GM23338 (cell line): ENCODE measurements around the gene DCLK2.

Source experiments
- CREB1 ChIP-seq: fragments of 250-450 bp; sonication (Bioruptor Pico); IDR thresholded peaks from 2 replicates; pipeline ENCODE4 v1.5.0; 2020; ENCODE audit warnings: low read depth, mild to moderate bottlenecking, moderate library complexity
- EZH2 ChIP-seq: fragments of 200-600 bp; sonication (generic); IDR thresholded peaks from one replicate; pipeline ENCODE4 v1.8.0; 2017; ENCODE audit warnings: antibody characterized with exemption, mild to moderate bottlenecking, low read depth; ENCODE audit not compliant: unreplicated experiment
- EZH2phosphoT487 ChIP-seq: fragments of 200-600 bp; sonication (generic); IDR thresholded peaks from one replicate; pipeline ENCODE4 v1.8.1; 2018; ENCODE audit warnings: antibody characterized with exemption; ENCODE audit not compliant: unreplicated experiment
- JUNB ChIP-seq: IDR thresholded peaks from one replicate; pipeline ENCODE4 v1.6.1; 2016; ENCODE audit warnings: antibody characterized with exemption; ENCODE audit not compliant: unreplicated experiment
- NANOG ChIP-seq: IDR thresholded peaks from 2 replicates; pipeline ENCODE4 v1.6.1; 2016; ENCODE audit warnings: antibody characterized with exemption, borderline replicate concordance
- POLR2AphosphoS5 ChIP-seq: IDR thresholded peaks from 2 replicates; pipeline ENCODE4 v1.6.1; 2016; ENCODE audit warnings: antibody characterized with exemption, low read depth
- ZNF114 ChIP-seq: fragments of 250-450 bp; sonication (Bioruptor Pico); IDR thresholded peaks from 2 replicates; pipeline ENCODE4 v1.5.0; 2020; ENCODE audit warnings: mild to moderate bottlenecking, moderate library complexity
- ZNF331 ChIP-seq: fragments of 250-450 bp; sonication (Bioruptor Pico); IDR thresholded peaks from 2 replicates; pipeline ENCODE4 v1.5.0; 2020; ENCODE audit warnings: low read depth, mild to moderate bottlenecking, moderate library complexity
- TF ChIP-seq, protein P1 (sequence below), 2 experiments: fragments of 200-600 bp in 1 of 2; sonication (generic) in 1 of 2; conservative IDR thresholded peaks; 2 replicates each; pipeline versions ENCODE4 v1.5.1 to v1.6.1; 2016 to 2017; ENCODE audit warnings: antibody characterized with exemption in 2 of 2, low read depth in 2 of 2, mild to moderate bottlenecking in 2 of 2, moderate library complexity in 1 of 2
- TF ChIP-seq, protein P2 (sequence below): IDR thresholded peaks from one replicate; pipeline ENCODE4 v1.6.1; 2018; ENCODE audit warnings: antibody characterized with exemption; ENCODE audit not compliant: unreplicated experiment
- TF ChIP-seq, protein P3 (sequence below): IDR thresholded peaks from 2 replicates; pipeline ENCODE4 v1.6.1; 2016; ENCODE audit warnings: antibody characterized with exemption
- TF ChIP-seq, protein P4 (sequence below): fragments of 250-450 bp; sonication (Bioruptor Pico); IDR thresholded peaks from 2 replicates; pipeline ENCODE4 v1.5.0; 2020; ENCODE audit warnings: mild to moderate bottlenecking, moderate library complexity

DNA sequence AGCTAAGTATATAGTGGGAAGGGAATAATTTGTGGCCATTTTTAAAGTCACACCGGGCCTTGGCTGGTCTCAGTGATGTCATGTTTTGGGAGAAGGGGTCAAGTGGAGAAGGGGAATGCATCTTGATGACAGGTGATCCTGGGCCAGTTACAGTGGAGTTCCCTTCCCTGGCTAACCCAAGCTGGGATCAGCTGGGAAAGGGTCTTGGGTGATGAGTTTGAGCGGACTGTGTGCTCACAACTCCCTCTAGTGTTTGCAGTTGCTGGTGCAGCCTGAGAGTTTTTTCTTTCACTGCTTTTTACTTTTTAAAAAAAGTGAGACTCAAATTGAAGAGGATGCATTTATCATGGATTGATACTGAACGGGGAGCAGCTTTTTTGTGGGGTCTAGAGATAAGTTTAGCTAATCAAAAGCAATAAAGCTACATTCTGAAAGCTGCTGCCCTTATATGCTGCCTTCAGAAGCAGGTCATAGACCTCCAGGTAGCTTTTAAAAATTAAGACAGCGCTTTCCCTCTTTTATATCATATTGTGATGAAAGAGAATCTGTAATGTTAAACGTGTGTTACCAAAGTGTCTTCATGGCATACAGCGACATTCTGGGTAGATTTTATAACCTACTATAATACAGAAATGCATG is 164.7 kb downstream of the DCLK2 start:
- TF ChIP-seq, protein P1, sequence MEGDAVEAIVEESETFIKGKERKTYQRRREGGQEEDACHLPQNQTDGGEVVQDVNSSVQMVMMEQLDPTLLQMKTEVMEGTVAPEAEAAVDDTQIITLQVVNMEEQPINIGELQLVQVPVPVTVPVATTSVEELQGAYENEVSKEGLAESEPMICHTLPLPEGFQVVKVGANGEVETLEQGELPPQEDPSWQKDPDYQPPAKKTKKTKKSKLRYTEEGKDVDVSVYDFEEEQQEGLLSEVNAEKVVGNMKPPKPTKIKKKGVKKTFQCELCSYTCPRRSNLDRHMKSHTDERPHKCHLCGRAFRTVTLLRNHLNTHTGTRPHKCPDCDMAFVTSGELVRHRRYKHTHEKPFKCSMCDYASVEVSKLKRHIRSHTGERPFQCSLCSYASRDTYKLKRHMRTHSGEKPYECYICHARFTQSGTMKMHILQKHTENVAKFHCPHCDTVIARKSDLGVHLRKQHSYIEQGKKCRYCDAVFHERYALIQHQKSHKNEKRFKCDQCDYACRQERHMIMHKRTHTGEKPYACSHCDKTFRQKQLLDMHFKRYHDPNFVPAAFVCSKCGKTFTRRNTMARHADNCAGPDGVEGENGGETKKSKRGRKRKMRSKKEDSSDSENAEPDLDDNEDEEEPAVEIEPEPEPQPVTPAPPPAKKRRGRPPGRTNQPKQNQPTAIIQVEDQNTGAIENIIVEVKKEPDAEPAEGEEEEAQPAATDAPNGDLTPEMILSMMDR (conservative IDR thresholded peaks at IDR 0.05; ENCODE audit: low read depth in 2 of 2): peak; percentile 93 to 95
- TF ChIP-seq EZH2 (no peak), EZH2phosphoT487 (no peak), NANOG (no peak), POLR2AphosphoS5 (no peak), JUNB (no peak), CREB1 (CRISPR knock-in tag) (peak; percentile 13; the same call in 1 of the 2 replicates), ZNF114 (CRISPR knock-in tag) (no peak), ZNF331 (no peak)
- TF ChIP-seq, protein P2, sequence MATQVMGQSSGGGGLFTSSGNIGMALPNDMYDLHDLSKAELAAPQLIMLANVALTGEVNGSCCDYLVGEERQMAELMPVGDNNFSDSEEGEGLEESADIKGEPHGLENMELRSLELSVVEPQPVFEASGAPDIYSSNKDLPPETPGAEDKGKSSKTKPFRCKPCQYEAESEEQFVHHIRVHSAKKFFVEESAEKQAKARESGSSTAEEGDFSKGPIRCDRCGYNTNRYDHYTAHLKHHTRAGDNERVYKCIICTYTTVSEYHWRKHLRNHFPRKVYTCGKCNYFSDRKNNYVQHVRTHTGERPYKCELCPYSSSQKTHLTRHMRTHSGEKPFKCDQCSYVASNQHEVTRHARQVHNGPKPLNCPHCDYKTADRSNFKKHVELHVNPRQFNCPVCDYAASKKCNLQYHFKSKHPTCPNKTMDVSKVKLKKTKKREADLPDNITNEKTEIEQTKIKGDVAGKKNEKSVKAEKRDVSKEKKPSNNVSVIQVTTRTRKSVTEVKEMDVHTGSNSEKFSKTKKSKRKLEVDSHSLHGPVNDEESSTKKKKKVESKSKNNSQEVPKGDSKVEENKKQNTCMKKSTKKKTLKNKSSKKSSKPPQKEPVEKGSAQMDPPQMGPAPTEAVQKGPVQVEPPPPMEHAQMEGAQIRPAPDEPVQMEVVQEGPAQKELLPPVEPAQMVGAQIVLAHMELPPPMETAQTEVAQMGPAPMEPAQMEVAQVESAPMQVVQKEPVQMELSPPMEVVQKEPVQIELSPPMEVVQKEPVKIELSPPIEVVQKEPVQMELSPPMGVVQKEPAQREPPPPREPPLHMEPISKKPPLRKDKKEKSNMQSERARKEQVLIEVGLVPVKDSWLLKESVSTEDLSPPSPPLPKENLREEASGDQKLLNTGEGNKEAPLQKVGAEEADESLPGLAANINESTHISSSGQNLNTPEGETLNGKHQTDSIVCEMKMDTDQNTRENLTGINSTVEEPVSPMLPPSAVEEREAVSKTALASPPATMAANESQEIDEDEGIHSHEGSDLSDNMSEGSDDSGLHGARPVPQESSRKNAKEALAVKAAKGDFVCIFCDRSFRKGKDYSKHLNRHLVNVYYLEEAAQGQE: no peak
- TF ChIP-seq, protein P3, sequence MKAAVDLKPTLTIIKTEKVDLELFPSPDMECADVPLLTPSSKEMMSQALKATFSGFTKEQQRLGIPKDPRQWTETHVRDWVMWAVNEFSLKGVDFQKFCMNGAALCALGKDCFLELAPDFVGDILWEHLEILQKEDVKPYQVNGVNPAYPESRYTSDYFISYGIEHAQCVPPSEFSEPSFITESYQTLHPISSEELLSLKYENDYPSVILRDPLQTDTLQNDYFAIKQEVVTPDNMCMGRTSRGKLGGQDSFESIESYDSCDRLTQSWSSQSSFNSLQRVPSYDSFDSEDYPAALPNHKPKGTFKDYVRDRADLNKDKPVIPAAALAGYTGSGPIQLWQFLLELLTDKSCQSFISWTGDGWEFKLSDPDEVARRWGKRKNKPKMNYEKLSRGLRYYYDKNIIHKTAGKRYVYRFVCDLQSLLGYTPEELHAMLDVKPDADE: no peak
- TF ChIP-seq, protein P4, sequence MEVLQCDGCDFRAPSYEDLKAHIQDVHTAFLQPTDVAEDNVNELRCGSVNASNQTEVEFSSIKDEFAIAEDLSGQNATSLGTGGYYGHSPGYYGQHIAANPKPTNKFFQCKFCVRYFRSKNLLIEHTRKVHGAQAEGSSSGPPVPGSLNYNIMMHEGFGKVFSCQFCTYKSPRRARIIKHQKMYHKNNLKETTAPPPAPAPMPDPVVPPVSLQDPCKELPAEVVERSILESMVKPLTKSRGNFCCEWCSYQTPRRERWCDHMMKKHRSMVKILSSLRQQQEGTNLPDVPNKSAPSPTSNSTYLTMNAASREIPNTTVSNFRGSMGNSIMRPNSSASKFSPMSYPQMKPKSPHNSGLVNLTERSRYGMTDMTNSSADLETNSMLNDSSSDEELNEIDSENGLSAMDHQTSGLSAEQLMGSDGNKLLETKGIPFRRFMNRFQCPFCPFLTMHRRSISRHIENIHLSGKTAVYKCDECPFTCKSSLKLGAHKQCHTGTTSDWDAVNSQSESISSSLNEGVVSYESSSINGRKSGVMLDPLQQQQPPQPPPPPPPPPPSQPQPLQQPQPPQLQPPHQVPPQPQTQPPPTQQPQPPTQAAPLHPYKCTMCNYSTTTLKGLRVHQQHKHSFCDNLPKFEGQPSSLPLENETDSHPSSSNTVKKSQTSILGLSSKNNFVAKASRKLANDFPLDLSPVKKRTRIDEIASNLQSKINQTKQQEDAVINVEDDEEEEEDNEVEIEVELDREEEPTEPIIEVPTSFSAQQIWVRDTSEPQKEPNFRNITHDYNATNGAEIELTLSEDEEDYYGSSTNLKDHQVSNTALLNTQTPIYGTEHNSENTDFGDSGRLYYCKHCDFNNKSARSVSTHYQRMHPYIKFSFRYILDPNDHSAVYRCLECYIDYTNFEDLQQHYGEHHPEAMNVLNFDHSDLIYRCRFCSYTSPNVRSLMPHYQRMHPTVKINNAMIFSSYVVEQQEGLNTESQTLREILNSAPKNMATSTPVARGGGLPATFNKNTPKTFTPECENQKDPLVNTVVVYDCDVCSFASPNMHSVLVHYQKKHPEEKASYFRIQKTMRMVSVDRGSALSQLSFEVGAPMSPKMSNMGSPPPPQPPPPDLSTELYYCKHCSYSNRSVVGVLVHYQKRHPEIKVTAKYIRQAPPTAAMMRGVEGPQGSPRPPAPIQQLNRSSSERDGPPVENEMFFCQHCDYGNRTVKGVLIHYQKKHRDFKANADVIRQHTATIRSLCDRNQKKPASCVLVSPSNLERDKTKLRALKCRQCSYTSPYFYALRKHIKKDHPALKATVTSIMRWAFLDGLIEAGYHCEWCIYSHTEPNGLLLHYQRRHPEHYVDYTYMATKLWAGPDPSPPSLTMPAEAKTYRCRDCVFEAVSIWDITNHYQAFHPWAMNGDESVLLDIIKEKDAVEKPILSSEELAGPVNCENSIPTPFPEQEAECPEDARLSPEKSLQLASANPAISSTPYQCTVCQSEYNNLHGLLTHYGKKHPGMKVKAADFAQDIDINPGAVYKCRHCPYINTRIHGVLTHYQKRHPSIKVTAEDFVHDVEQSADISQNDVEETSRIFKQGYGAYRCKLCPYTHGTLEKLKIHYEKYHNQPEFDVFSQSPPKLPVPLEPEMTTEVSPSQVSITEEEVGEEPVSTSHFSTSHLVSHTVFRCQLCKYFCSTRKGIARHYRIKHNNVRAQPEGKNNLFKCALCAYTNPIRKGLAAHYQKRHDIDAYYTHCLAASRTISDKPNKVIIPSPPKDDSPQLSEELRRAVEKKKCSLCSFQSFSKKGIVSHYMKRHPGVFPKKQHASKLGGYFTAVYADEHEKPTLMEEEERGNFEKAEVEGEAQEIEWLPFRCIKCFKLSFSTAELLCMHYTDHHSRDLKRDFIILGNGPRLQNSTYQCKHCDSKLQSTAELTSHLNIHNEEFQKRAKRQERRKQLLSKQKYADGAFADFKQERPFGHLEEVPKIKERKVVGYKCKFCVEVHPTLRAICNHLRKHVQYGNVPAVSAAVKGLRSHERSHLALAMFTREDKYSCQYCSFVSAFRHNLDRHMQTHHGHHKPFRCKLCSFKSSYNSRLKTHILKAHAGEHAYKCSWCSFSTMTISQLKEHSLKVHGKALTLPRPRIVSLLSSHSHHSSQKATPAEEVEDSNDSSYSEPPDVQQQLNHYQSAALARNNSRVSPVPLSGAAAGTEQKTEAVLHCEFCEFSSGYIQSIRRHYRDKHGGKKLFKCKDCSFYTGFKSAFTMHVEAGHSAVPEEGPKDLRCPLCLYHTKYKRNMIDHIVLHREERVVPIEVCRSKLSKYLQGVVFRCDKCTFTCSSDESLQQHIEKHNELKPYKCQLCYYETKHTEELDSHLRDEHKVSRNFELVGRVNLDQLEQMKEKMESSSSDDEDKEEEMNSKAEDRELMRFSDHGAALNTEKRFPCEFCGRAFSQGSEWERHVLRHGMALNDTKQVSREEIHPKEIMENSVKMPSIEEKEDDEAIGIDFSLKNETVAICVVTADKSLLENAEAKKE (CRISPR knock-in tag): no peak
